Hippocampal formation (tissue), 2 donors: ENCODE data around the gene CCDC136.

Experiments used
- DNase-seq, 2 donors: peaks; one replicate each; lab custom pipeline; 2025; lab: John Stamatoyannopoulos, UW

Gene CCDC136

GRCh38 chr7:128862571-128863432 lies 71.0 kb downstream of the CCDC136 start, which contains the start of gene ATP6V1F:
Gene ATP6V1F, plus strand, starts transcription at chr7:128862856. Its CDS starts 49 bp downstream, at chr7:128862905.
- DNase-seq: peak; percentile 90 to 95

DNA sequence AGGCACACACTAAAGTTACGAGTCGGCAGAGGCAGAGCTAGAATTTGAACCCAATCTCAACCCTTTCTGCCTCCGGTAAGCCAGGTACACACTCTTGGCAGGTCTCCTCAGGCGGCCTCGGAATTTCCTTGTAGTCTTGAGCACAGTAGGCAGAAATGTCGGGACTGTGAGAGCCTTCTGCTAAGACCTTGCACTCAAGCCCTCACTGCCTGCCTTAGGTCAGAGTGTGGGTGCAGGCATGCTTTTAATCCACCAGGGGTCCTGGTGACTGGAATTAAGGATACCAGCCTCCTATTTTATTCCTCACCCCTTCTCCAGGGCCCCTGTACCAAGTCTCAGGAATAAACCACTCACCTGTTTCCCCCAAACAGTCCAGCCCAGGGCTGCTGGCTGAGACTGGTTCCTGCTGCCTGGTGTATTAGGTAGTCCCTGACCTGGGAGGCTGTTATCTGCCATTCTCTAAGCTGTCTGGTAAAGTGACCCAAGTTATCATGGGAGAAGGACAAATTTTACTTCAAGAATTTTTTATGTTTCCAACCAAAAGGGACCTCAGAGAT lies 71.7 kb downstream of the CCDC136 start:
- no peak for DNase-seq

- DNase-seq: no peak
Measured at GRCh38 chr7:128865303-128865702, 73.5 kb downstream of the CCDC136 start.

GRCh38 chr7:128865996-128866877 lies 74.5 kb downstream of the CCDC136 start:
- no peak for DNase-seq

GRCh38 chr7:128867241-128867640 lies 75.5 kb downstream of the CCDC136 start:
- no peak for DNase-seq

- no peak for DNase-seq
Measured at GRCh38 chr7:128867842-128868623, 76.3 kb downstream of the CCDC136 start.

DNA sequence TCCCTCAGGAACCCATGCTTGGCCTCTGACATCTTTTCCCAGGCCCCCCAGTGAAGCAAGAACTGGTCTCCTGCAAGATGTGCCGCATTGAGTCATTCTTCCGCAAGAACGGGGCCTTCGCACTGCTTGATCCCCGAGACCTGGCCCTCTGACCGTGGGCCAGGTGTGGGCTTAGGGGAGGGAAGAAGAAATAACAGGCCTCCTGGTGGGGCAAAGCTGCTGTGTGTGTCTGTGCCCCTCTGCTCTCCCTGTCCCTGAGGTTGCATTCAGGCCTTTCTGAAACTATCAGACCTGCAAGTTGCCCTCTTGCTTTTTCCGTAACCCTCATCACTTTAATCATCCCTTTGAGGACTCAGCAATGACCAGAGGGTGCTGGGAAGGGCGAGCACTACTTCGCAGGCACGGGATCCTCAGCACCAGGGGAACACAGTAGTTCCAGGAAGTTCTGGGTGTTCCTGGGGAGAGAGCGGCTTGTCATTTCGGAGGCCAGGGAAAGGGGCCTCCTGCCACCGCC lies 76.9 kb downstream of the CCDC136 start:
- DNase-seq: no peak

DNA sequence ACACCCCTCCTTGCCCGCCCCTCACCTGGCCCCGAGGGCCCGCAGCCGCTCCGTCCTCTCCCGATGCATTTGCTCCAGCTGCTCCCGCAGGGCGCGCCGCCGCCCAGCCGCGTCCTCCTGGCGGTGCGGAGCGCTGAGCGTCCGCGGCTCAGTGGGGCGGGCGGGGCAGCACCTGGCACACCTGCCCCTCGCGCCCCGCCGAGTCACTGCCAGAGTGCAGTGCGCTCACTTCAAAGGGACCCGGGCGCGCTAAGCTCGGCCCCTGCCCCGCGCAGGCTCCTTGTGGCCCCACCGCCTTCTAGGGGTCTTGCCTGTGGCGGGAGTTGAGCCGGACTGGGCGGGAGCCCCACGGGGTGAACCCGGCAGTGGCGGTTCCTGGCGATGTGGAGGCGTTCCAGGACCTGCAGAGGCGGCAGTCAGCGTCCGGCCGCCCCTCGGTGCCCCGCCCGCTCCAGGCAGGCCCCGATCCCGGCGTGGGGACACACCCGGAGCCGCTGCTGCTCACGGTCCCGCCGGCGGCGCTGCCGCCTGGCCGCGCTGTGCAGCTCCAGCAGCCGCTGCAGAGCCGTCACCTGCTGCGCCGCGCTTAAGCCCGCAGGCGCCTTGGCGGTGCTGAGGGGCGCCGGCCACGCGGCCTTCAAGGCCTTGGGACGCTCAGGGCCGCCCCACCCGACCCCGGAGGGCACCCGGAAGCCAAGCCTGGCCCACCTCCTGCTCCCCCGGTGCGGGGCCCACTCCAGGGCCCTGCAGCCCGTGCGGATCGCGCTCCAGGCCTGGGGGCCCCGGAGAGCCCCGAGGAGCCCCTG lies 77.6 kb downstream of the CCDC136 start:
- DNase-seq: peak; percentile 12 to 24

- DNase-seq: no peak
Measured at GRCh38 chr7:128869944-128870285, 78.1 kb downstream of the CCDC136 start.

- no peak for DNase-seq
Measured at GRCh38 chr7:128871050-128871449, 79.3 kb downstream of the CCDC136 start.
